ENCODE results near the gene TINCR. TPM values are rescaled to one million over a fixed set of nuclear protein-coding genes. Genes with fewer than 3 reads are reported as not detected.
"Not testable (repeated sequence)": the region's sequence is repeated elsewhere in the genome, so short reads cannot be mapped to it uniquely, and the experiment has no call there.

The TINCR gene
- 5.8 TPM for total RNA-seq

DNA sequence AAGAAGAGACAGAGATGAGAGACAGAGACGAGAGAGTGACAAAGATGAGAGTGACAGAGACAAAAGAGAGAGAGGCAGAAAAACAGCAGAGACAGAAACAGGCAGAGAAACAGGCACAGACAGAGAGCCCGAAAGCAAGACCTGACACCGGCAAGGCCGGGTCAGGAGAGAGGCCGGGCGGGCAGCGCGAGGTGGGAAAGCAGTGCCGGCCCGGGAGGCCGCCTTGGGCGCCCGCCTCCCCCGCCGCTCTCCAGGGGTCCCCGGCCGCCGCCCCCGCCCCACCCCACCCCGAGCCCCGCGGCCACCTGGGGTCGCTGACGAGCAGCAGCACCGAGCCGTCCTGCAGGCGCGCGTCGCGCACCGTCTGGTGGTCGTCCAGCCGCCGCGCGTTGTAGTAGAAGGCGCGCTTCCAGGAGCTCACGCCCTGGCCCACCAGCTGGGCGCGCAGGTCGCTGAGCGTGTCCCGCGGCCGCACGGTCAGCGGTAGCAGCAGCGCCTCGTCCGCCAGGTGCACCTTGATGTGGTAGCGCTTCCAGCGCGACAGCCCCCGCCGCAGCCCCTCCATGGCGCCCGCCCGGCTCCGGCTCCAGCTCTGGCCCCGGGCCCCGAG lies at the start of gene TINCR:
Gene TINCR, minus strand, starts transcription at position 594 of the 610 bp plus-strand sequence.
- no peak for DNase-seq (ENCODE audit: low spot score)

GRCh38 chr19:5617080-5617479 lies 49.3 kb upstream of the TINCR start:
- DNase-seq (ENCODE audit: low spot score) = no peak

GRCh38 chr19:5615756-5616327 lies 48.1 kb upstream of the TINCR start:
- no peak for DNase-seq (ENCODE audit: low spot score)

GRCh38 chr19:5612891-5613865 lies 45.4 kb upstream of the TINCR start:
- no peak for DNase-seq (ENCODE audit: low spot score)

- DNase-seq (ENCODE audit: low spot score) = no peak
These were observed 42.2 kb upstream of the TINCR start for GRCh38 chr19:5609881-5610448.

DNA sequence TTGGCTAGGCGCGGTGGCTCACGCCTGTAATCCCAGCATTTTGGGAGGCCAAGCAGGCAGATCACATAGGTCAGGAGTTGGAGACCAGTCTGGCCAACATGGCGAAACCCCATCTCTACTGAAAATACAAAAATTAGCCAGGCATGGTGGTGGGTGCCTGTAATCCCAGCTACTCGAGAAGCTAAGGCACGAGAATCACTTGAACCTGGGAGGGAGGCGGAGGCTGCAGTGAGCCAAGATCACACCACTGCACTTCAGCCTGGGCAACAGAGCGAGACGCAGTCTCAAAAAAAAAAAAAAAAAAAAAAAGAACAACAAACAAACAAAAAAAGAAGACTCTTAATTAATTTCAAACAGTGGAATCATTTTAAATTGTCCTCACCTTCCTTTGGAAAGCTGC lies 41.0 kb upstream of the TINCR start:
- not testable (repeated sequence) for DNase-seq (ENCODE audit: low spot score)

DNA sequence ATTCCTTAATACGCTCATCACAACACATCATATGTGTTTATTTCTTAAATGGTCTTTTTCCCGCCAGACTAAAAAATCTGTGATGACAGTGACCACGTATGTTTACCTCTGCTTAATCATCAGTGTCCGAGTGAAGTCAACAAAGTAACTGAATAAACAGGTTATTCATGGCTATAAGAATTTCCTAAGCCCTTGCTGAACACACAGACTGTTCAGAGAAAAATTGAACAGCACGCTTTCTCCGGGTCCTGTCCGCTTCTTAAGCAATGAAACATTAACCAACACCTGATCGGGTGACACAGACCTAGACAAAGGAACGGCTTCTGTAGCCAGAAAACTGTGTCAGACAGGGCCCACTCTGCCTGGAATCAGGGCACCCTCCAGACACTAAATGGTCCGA lies 40.5 kb upstream of the TINCR start:
- DNase-seq (ENCODE audit: low spot score) = no peak

- no peak for DNase-seq (ENCODE audit: low spot score)
These were observed 39.8 kb upstream of the TINCR start for GRCh38 chr19:5607318-5608275.

- no peak for DNase-seq (ENCODE audit: low spot score)
These were observed 37.6 kb upstream of the TINCR start for GRCh38 chr19:5605362-5605761.

- no peak for DNase-seq (ENCODE audit: low spot score)
These were observed 35.9 kb upstream of the TINCR start for GRCh38 chr19:5603626-5604025.

- DNase-seq (ENCODE audit: low spot score) = no peak
These were observed 33.0 kb upstream of the TINCR start for GRCh38 chr19:5600797-5601196.

DNA sequence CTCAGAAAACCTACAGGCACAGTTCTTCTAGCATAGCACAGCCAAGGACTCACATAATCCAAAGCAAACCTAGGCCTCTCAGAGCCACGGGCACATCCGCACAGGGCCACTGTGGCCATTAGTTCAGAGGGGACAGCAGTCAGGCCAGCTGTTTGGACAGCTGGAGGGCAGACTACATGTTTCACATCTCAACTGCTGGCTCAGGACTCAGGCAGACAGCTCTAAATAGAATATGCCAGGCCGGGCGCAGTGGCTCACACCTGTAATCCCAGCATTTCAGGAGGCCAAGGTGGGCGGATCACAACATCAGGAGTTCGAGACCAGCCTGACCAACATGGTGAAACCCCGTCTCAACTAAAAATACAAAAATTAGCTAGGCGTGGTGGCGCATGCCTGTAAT lies 28.0 kb upstream of the TINCR start:
- no peak for DNase-seq (ENCODE audit: low spot score)

DNA sequence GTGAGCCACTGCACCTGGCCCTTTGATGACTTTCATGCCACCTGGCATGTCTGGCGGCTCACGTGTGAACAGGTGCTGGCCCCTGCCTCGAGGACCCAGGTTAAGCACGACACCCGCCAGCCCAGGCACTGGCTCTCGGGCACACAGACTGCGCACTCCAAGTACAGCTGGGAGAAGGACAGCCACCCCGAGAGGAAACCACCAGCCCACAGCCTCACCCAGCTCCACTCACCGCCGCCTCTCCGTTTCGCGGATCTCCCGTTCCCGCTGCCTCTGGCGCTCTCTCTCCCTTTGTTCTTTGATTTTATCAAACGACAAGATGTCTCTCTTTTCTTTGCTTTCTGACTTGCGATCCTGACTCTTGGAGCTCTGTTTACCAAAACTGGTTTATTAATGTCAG lies 27.4 kb upstream of the TINCR start:
- DNase-seq (ENCODE audit: low spot score) = no peak

GRCh38 chr19:5594521-5594950 lies 26.8 kb upstream of the TINCR start:
- no peak for DNase-seq (ENCODE audit: low spot score)

DNA sequence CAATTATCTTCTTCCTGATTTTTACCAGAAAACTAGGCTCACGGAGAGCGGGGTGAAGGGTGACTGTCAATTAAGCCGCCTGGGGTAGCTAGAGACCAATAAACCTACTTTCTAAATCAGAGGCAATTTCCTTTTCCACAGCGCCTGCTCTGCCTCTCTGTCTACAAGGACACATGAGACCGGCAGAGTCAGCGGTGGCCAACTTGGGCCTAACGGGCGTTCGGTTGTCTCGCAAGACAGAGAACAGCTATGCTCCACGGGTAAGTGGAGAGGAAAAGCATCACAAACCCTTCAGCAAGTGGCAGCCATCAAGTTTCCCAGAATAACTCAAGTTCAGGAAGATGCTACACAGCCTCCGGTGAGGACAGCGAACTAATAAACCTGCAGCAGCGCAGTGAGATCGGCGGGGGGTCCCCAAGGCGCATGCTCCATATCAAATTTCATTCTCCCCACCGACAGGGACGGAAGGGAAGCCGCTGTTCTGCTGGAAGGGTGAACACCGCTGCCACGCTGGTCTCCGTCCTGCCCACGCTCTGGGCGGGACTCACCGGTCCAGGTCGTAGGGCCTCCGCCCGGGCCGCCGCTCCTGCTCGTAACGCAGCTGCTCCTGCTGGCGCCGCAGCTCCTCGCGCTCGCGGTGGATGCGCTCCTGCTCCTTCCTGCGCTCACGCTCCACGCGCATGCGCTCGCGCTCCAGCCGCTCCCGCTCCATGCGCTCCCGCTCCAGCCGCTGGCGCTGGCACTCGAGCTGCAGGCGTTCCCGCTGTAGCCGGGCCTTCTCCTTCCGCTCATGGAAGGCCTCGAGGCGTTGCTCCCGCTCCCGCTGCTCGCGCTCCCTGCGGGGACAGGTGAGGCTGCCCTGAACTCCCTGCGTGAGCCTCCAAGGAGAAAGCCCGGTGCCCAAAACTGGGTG lies 25.8 kb upstream of the TINCR start:
- no peak for DNase-seq (ENCODE audit: low spot score)

GRCh38 chr19:5592531-5593342 lies 25.0 kb upstream of the TINCR start:
- no peak for DNase-seq (ENCODE audit: low spot score)

DNA sequence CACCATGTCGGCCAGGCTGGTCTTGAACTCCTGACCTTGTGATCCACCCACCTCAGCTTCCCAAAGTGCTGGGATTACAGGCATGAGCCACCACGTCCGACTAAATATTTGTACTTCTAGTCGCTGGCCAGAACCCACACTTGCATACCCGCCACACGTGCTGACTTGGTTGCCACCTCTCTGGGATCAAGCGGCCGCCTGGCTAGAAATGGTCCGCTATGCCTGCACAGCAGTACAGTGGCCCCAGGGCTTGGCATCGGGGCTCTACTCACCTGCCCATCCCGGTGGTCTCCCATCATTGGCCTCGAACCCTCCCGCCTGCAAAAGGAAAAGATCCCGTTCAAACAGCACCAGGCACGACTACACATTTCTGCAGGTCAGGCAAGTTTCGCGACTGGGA lies 23.7 kb upstream of the TINCR start:
- DNase-seq (ENCODE audit: low spot score) = no peak

DNA sequence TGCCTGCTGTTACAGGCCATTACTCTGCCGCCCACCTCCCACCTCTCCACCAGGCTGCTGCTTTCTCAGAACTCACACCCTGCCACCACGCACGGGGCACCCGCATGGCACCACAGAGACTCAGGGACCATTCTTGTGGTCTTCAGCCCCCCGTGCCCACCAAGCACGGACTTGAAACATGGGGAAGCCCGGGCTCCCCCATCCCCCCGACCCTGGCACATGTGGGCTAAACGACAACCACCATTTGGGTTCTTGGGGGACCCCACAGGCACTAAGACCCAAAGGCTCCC lies 23.1 kb upstream of the TINCR start:
- DNase-seq (ENCODE audit: low spot score) = no peak

- no peak for DNase-seq (ENCODE audit: low spot score)
These were observed 22.6 kb upstream of the TINCR start for GRCh38 chr19:5590151-5590864.

Measured in ureter (tissue), 1 donor.